ENCODE results near the gene TTC6. TPM values are rescaled to one million over a fixed set of nuclear protein-coding genes. Genes with fewer than 3 reads are reported as not detected.
"Not testable (repeated sequence)": the region's sequence is repeated elsewhere in the genome, so short reads cannot be mapped to it uniquely, and the experiment has no call there.

TTC6 gene
- total and polyA plus RNA-seq, 2 of the 4 experiments (the other 2 are of a cell fraction) = under 0.01 to 0.12 TPM

- H2BK5ac ChIP-seq (ENCODE audit: low read depth, low read length, poor library complexity, severe bottlenecking); H3K4me3 ChIP-seq (ENCODE audit: insufficient read depth, low read depth, low read length); H3K27me3 ChIP-seq (ENCODE audit: control insufficient read depth, insufficient read depth, low read length); intact Hi-C loops (cut with micrococcal nuclease); ATAC-seq (ENCODE audit: low read depth); H3K36me3 ChIP-seq (ENCODE audit: control insufficient read depth, insufficient read depth, low read length); H2BK20ac ChIP-seq (ENCODE audit: low read depth, low read length); H3K9me1 ChIP-seq (ENCODE audit: insufficient read depth, low read length); H2AFZ ChIP-seq (replicated peaks; ENCODE audit: low read length, poor library complexity); H2AK9ac ChIP-seq (replicated peaks; ENCODE audit: low read depth, low read length, poor library complexity); H3K4ac ChIP-seq (ENCODE audit: low read depth, low read length); H3K9me3 ChIP-seq (ENCODE audit: control insufficient read depth, insufficient read depth, low read length); CTCF ChIA-PET; H4K20me1 ChIP-seq (ENCODE audit: insufficient read depth, low read length); H2AK5ac ChIP-seq (ENCODE audit: low read depth, low read length); H3K14ac ChIP-seq (replicated peaks; ENCODE audit: low read depth, low read length); in situ Hi-C loops (cut with MboI; ENCODE audit: low sequenced_read_pairs); H4K8ac ChIP-seq (ENCODE audit: low read depth in 2 of 2, low read length in 2 of 2); H3K56ac ChIP-seq (ENCODE audit: extremely low read depth, insufficient read depth, low read length); H2BK120ac ChIP-seq (ENCODE audit: low read depth, low read length); H2BK15ac ChIP-seq (ENCODE audit: low read depth, low read length); H3K18ac ChIP-seq (ENCODE audit: low read depth, low read length); H3K9ac ChIP-seq (ENCODE audit: low read depth, low read length); H3K23ac ChIP-seq (ENCODE audit: low read depth, low read length); H3K4me1 ChIP-seq (ENCODE audit: control insufficient read depth, insufficient read depth, low read length); POLR2A ChIA-PET (ENCODE audit: unreplicated experiment); dilution Hi-C loops (cut with HindIII; ENCODE audit: low sequenced_read_pairs, unreplicated experiment); H4K5ac ChIP-seq (ENCODE audit: low read depth, low read length); BruUV-seq (replicated peaks); H4K91ac ChIP-seq (ENCODE audit: insufficient read depth, low read depth, low read length); H3K27ac ChIP-seq (ENCODE audit: insufficient read depth, low read length); H3K79me1 ChIP-seq (ENCODE audit: low read depth in 1 of 2, low read length in 2 of 2); DNase-seq; H3K4me2 ChIP-seq (ENCODE audit: low read depth, low read length): not testable (repeated sequence)
- WGBS, 2 experiments (ENCODE audit: extremely low coverage in 2 of 2, insufficient read length in 1 of 2) = no CpG with 5 or more reads among the region's 33 CpGs
These were observed 39.8 kb upstream of the TTC6 start for GRCh38 chr14:37555596-37555995.

Measured in IMR-90 (cell line).